GM18909 (cell line): Measurements from ENCODE around the gene FBXW2.

ENCODE experiments used
- ATAC-seq: cut with Tn5 transposase; IDR thresholded peaks from one replicate; pipeline ENCODE4 v1.9.1; 2021; ENCODE audit warnings: mild to moderate bottlenecking; ENCODE audit not compliant: unreplicated experiment, poor library complexity

Gene FBXW2

GRCh38 chr9:120781236-120781635 lies 12.0 kb downstream of the FBXW2 start:
- ATAC-seq: no peak

GRCh38 chr9:120780367-120780766 lies 12.8 kb downstream of the FBXW2 start:
- ATAC-seq: no peak

GRCh38 chr9:120779227-120779626 lies 14.0 kb downstream of the FBXW2 start:
- ATAC-seq: no peak

- no peak for ATAC-seq
Observed at GRCh38 chr9:120778758-120779157, 14.5 kb downstream of the FBXW2 start.

- no peak for ATAC-seq
Observed at GRCh38 chr9:120777229-120777628, 16.0 kb downstream of the FBXW2 start.

GRCh38 chr9:120776788-120777187 lies 16.4 kb downstream of the FBXW2 start:
- no peak for ATAC-seq

GRCh38 chr9:120775859-120776258 lies 17.4 kb downstream of the FBXW2 start:
- ATAC-seq: no peak

GRCh38 chr9:120774719-120775118 lies 18.5 kb downstream of the FBXW2 start:
- ATAC-seq: no peak

- ATAC-seq: no peak
Observed at GRCh38 chr9:120773256-120773655, 20.0 kb downstream of the FBXW2 start.

GRCh38 chr9:120770931-120771330 lies 22.3 kb downstream of the FBXW2 start:
- ATAC-seq: no peak

GRCh38 chr9:120768886-120769285 lies 24.3 kb downstream of the FBXW2 start:
- no peak for ATAC-seq

GRCh38 chr9:120768247-120768646 lies 25.0 kb downstream of the FBXW2 start:
- ATAC-seq: no peak

GRCh38 chr9:120767451-120767850 lies 25.8 kb downstream of the FBXW2 start:
- ATAC-seq: no peak

- ATAC-seq: no peak
Observed at GRCh38 chr9:120765910-120766425, 27.2 kb downstream of the FBXW2 start.

- ATAC-seq: no peak
Observed at GRCh38 chr9:120764476-120764875, 28.7 kb downstream of the FBXW2 start.

- ATAC-seq: no peak
Observed at GRCh38 chr9:120761006-120761405, 32.2 kb downstream of the FBXW2 start.

GRCh38 chr9:120759755-120760400 lies 33.3 kb downstream of the FBXW2 start:
- ATAC-seq: no peak

GRCh38 chr9:120758544-120758943 lies 34.7 kb downstream of the FBXW2 start:
- no peak for ATAC-seq

- no peak for ATAC-seq
Observed at GRCh38 chr9:120757026-120757913, 35.9 kb downstream of the FBXW2 start.

GRCh38 chr9:120756531-120756930 lies 36.7 kb downstream of the FBXW2 start:
- no peak for ATAC-seq

- ATAC-seq: peak; percentile 63
Observed at GRCh38 chr9:120755810-120756434, 37.3 kb downstream of the FBXW2 start.
